Islet of Langerhans (tissue), 1 donor: ENCODE data around the gene ZNF185.
"Not testable (repeated sequence)": the region's sequence is repeated elsewhere in the genome, so short reads cannot be mapped to it uniquely, and the experiment has no call there.

Experiments
- FAIRE-seq: peaks from one replicate; lab custom pipeline; 2011; peaks lifted over from hg19 to GRCh38; lab: Jason Lieb, UNC

ZNF185 gene

DNA sequence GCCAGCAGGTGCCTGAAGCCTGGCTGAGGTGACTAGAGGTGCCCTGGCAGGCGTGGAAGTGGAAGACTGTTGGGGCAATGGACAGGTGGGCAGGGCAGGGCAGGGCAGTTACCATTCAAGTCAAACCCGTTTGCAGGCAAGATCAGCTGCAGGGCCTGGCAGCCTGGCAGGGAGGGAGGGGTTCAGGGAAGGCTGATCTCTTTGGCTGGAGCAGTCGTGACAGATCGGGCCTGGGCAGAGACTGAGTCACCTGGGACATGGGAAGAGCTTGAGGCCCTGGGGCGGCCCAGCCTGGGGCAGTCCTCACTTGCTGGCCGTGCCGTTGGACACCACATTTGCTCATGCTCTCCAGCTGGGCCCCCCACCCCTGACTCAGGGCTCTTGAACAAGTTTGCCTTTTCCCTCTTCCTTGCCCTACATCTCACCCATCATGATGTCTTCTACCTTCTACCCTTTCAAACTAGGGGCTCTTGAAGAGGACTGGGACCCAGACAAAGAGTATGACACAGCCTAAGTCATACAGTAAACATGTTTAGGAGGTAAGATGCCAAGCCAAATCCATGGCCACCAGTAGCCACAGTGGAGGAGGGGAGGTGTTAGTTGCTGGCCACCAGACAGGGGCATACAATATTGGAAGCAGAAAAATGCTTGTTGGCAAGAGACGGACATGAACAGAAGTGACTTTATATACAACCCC is 2.0 kb upstream of the ZNF185 start:
- no peak for FAIRE-seq

DNA sequence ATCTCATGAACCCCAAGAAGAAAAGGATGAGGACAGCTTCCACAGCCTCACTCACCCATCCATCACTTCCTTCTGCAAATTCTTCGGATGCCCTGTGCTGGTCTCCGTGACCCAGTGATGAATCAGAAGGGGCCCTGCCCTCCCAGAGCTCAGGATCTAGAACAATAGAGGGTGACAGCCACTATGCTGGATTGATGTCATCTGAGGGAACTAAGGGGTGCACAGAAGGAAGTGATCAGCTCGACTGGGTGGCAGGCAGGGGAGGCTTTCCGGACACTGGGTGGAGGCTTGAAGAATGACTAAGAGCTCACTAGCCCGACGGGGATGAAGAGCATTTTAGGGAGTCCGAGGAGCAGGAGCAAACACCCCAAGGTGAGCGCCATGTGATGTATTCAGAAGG is 1.4 kb upstream of the ZNF185 start:
- FAIRE-seq = no peak

DNA sequence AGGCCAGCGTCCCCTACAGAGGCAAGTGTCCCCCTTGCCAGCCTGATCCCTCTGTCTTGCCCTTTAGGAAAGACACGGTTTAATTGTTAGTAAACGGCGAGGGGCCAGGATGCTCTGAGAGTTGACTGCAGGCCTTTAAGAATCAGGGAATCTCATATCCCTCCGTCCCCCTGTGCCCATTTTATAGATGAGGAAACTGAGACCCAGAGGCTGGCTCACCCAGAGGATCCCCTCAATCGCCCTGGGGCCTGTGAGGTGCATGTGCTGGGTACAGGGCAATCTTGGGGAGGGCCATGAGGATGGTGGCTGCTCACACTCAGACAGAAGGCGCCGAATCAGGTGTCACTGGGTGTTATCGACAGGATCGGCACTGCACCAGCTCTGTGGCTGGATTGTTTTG is 575 bp downstream of the ZNF185 start:
- no peak for FAIRE-seq

DNA sequence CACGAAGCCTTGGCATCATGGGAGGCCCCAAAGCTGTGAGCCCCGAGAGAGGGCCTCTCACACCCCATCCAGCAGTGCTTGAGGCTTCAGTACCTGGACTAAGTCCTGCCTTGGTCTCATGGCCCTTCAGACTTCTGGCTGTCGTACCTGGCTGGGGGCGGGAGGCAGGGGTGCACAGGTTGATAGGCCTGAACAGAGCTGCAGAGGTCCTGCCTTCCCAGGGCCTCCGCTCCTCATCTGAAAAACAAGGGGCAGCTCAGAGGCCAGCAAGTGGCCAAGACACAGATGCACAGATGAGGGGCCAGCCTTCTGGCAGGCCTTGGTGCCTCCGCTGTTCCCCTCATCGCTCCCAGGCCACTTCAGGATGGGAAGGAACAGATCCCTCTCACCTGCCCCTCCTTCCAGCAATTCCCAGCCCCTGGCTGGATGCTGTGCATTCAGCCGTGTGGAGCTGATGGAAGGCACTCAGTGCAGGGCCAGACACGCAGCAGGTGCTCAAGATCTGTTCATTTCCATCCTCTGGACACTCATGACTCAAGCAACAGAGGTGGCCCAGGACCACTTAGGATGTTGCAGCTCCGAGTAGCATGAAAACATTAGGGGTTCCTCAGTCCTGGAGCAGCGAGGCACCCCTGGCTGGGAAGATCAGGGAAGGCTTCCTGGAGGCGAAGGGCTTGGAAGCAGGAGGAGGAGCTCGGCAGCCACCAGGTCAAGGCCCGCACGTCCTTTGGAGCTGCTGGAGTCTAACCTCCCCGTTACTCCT is 1.4 kb downstream of the ZNF185 start:
- FAIRE-seq = no peak

DNA sequence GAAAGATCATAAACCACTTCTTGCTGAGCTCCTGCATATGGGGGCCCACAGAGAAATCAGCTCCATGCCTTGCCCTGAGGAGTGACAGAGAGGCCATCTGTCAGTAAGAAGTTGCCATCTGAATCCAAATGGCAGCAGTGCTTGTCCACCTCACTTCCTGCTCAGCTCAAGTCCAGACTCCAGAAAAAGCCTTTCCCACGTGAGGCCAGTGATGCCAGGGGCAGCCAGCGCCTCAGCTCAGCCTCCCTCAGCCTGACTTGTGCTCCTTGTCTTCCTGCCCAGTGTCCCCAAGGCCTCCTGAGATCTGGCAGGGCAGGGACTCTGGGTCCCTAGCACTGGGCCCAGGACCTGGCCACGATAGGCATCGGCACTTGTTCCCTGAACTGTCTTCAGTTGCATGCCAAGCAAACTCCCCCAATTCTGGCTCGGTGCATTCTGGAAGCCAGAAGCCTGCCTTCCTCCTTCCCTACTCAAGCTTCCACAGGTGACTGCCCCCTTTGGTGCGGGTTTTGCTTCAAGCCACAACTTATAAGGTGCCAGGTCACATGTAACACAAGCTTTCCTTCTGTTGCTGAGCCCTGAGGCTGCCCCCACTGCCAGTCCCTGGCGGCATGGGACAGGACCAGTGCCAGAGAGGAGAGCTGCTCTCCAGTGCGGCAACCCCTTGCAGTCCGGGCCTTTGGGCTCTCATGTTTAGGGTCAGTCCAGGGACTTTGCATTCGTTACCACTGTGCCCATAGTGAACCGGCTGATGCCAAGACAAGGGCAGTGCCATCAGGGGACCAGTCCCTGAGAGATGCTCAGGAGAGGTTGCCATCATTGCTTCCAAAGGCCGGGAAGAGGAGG is 2.2 kb downstream of the ZNF185 start:
- FAIRE-seq = no peak

DNA sequence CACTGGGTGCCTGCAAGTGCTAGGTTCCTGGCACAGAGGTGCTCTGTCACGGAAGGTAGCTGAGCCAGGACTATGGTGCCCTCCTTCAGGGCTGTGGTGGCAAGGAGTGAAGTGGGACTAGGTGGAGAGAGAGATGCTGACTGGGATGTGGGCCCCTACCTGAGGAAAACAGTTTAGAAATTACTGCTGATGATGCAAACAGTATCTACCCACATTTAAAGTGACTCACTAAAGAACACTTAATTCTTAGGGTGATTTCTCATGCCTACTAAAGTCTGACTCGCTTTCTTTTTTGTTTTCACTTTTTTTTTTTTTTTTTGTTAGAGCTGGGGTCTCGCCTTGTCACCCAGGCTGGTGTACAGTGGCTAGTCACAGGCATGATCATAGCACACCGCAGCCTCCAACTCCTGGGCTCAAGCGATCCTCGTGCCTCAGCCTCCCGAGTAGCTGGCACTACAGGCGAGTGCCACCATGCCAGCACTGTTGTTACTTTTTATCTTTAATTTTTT is 3.1 kb downstream of the ZNF185 start:
- FAIRE-seq = no peak

DNA sequence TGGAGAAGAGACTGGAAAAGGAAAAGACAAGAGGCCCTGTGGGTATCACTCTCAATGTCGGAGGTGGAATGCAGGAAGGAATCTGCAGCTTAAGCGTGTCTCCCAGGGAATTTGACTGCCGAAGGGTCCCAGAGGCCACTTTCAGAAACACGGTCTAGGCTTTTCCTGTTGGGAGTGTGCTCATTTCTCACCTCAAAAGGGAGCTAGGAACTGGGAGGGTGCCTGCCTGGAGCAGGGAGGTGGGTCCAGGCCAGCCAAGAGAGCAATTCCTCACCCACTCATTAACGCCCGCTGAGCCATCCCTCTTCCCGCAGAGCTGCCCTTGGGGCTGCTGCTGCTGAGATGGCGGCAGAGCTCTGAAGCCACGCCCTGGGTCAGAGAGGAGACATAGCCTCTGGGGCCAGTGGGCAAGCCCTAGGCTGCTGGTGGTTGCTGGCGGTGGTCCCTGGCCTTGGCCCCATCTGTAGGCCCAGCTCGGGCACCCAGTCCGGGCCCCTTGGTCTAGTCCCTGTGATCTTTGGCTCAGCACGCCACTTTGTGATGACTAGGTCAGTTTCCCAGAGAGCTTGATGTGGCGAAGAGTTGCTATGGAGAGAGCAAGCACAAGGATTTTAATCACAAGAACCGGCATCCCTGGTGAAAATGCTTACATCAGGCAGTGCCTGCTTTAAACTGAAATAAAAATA is 4.1 kb downstream of the ZNF185 start:
- no peak for FAIRE-seq

DNA sequence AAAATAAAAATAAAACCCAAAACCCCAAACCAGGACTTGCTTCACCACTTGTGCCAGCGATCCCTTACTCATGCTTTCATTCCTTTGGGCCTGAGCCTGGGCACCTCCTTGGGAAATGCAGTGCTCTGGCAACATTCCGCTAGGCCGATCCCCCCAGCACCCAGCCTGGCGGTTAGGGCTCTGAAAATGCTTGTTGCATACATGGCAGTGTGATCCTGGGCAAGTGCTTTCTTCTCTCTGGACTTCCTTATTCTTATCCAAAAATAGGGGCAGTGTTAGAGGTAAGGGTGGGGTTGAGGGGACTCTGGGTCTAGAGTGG is 4.6 kb downstream of the ZNF185 start:
- no peak for FAIRE-seq

DNA sequence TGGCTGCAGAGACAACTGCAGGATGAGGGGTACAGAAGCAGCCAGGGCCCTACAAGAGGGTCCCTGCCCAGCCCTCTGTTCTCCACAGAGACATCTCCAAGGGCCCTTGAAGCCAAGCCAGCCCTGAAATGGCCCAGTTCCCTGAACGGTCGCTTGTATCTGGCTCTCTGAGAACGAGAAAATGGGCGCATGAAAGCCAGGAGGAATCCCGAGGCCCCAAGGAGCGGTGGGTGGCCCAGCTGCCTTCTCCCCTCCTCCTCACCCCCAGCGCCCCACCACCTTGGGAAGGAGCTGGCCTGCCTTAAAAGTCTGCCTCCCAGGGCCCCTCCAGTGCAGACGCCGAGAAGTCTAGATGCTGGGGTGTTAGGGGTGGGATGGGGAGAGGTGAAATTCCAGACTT is 5.7 kb downstream of the ZNF185 start:
- no peak for FAIRE-seq

DNA sequence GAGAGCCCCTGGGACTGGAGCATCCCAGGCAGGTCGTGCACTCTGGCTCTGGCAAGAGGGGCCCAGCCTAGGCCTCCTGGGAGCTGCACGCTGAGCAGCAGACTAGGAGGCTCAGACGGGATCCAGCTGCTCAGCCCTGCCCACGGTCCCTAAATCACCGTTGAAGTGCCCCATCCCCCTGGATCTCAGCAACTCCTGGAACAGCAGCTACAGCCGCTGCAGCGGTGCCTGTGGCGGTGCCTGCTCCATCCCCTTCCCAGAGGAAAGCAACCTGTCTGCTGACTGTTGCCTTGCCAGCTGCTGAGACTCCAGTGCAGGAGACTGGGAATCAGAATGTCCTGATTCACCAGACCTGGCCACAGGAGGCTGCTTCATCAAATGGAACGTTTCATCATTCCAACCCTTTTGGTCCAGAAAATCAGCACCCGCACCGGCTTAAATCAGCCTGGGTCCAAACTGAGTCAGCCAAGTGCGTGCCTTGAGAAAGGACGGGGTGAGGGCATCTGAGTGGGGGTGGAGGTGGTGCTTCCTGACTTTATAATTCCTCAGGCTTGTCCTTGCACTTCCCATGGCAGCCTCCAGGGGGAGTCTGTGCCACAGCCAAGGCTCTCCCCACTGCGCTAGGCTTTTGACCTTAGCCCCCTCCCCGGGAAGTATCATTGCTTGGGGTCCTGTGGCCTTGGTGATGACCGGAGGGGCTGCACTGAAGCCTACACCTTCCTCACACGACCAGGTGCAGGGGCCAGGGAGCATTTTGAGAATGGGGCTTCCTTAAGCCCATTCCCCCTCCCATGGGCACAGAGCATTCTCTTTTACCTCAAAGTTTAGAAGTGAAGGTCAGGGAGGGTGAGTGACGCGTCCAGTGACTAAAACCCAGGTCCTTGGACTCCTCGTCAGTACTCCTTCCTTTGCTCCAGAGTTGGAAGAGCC is 6.5 kb downstream of the ZNF185 start:
- no peak for FAIRE-seq

DNA sequence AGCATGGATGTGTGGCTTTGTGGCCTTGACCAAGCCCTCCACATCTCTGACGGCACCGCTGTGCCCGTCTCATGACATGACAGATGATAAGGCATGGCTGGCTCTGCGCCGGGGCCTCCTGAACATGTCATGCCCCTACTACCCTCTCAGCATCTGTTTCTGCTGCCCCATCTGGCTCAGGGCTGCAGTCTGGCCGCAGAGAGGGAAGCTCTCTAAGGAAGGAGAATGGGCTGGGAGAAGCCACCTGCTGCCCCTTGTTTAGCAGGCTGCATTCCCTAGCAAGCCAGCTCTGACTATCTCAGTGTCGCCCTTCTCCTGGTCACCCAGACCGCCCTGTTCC is 7.2 kb downstream of the ZNF185 start:
- FAIRE-seq = no peak

DNA sequence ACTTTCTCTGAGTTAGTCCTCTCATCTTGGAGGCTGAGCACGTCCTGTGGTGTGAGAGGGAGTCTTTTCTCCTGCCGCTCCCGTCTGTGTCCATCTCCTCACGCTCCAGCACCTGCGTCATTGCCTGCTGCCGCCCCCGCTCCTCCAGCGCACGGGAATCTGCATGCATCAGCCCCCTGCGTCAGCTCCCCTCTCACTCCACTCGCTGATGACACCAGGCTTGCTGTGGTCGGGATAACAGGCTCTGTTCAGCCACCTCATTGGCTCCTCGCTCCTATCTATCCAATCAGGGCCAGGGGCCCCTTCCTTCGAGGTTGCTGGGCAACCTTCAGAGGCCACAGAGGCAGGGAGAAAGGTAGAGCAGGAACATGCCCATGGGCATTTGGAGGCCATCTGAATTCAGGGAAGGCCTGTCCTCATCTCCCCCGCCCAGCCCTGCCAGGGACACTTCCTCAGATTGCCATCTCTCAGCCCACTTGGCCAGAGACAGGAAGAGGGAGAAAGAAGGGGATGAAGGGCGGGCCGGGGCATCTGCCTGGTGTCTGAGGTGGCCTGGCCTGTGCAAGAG is 9.3 kb downstream of the ZNF185 start:
- FAIRE-seq = peak; percentile 51

DNA sequence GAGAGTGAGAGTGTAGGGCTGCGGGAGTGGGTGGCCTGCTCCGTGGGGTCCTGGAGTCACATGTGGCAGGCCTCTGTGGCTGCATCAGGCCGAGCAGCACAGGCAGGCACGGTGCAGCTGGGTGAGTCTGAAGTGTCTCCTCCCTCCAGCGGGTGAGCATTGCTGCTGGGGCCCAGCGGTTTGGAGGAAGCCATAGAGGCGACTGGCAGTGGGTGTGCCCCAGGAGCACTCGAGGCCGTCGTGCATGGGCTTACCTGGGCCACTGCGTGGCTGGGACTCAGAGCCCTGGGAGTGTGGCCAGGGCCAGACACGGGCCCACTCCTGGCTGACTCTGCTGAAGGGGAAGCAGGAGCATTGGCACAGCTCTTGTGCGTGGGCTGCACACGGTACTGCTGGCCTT is 10.6 kb downstream of the ZNF185 start:
- no peak for FAIRE-seq

DNA sequence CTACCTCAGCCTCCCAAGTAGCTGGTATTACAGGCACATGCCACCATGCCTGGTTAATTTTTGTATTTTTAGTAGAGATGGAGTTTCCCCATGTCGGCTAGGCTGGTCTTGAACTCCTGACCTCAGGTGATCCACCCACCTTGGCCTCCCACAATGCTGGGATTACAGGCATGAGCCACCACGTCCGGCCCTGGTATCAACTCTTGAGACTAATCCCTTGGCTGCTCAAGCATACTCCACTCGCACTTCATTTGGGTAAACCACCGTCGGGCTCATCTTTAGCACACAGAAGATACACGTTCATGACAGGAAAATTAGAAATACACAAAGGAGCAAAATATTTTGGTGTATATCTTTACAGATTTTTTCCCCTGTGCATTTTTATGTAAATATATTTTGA is 12.2 kb downstream of the ZNF185 start:
- not testable (repeated sequence) for FAIRE-seq

DNA sequence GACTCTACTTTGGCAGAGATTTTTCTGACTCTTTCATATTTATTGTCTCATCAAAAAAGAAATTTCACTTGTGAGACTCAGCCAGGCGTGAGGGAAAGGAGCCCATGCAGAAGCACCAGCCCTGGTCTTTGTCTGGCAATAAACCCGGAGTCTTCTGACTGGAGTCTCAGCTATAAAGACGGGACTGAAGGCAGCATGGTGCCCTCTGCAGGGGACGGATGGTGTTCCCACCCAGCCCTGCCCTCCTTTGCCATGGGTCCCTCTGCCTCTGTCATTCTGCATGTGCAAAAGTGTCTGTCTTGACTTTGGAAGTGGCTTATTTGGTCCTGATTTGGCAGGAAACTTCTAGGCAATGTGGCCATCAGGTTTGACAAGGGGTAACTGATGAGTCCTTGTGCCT is 14.2 kb downstream of the ZNF185 start:
- FAIRE-seq = no peak

DNA sequence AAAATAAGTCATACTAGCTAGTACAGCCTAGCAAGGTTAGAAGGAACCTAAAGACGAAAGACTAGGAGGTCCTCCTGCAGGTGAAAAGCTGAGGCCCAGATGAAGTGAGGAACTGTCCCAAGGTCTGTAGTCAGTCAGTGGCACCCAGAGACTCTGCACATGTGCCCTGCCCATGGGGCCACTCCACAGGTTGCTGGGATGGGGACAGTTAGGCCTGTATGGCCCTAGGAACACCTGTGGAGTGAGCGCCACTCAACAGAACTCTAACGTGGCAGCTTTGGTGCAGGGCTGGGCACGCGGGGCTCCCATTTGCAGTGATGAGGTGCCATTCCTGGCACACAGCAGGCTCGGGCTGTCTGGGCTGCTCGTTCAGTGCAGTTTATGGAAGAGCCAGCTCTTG is 14.8 kb downstream of the ZNF185 start:
- no peak for FAIRE-seq

DNA sequence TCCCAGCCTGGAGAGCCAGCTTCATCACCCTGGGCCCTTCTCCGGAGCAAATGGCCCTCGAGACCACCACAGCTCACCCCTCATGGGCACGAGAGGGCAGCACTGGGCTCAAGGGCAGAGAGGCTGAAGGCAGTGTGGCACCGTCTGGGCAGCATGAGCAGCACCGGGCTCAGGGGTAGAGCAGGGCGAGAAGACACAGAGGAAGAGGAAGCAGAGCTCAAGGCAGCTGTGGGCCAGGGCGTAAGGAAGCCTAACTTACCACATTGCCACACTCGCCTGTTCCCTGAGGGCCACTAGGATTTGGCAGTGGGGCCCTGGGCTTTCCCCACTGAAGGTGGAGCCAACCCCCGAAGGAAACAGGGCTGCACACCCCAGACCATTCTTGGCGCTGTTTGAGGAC is 15.5 kb downstream of the ZNF185 start:
- no peak for FAIRE-seq

DNA sequence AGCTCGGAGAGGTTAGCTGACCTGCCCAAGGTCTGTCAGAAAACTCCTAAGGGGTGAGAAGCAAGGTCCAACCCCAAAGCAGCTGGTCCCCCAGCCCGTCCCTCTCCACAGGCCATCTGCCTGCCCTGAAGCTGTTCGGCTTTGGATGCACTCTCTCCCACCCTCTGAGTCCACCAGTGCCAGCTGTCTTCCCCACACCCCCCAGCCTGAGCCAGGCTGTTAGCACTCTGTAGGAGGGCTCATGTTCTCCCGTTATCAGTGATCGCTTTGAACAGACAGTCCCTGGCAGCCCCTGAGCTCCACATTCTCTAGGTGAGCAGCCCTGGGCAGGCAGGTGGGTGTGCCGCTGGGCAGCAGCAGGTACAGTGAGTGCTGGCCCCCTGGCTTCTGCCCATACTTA is 16.0 kb downstream of the ZNF185 start:
- FAIRE-seq = no peak

DNA sequence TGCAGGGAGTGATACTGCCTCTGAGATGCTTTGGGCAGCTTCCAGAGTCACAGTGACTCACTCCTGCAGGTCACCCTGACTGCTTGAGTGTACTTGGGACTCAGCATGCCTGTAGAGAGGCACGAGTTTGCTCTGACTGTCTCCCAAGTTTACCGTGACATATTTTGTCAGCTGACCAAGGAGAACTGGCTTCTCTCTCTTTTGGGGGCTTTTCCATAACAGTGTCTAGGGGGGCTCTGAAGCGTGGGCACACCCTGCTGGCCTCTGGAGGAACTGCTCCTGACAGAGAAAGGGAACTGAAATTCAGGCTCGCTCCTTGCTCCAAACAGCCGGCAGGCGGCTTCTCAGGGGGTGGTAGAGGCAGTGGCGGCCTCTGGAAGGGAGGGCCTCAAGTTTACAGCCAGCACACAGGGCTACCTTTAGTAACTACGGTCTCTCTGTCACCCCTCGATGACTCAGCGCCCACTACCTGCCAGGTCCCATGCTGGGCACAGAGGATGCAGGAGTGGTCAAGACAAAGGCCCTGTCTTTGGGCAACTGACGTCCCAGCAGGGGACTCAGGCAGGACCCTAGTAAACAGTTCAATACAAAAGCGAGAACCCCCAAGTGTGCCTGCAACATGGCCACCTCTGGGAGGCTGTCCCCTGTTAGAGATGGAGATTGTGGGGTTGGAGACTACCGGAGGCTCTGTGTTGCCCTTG is 17.8 kb downstream of the ZNF185 start:
- no peak for FAIRE-seq
